Stomach (tissue), 4 donors: ENCODE measurements around the gene SPATS2.

Source experiments
- CTCF ChIP-seq, 7 experiments: fragments of 450-650 bp in 4 of 7; fragments of 200-600 bp in 3 of 7; sonication (generic) in 3 of 7; IDR thresholded peaks; one replicate each; pipeline ENCODE4 v1.5.1; 2016 to 2019; ENCODE audit warnings: antibody characterized with exemption in 7 of 7, control low read depth in 2 of 7, mild to moderate bottlenecking in 1 of 7
- EP300 ChIP-seq: sonication (generic); formaldehyde crosslinking; IDR thresholded peaks from one replicate; pipeline ENCODE4 v1.6.1; 2017; ENCODE audit warnings: antibody characterized with exemption
- POLR2A ChIP-seq, 4 donors: fragments of 450-650 bp; IDR thresholded peaks; one replicate each; pipeline ENCODE4 v1.6.1; 2016; ENCODE audit warnings: antibody characterized with exemption in 4 of 4, control low read depth in 2 of 4, mild to moderate bottlenecking in 1 of 4, moderate library complexity in 1 of 4
- POLR2AphosphoS5 ChIP-seq, 3 donors: sonication (generic); formaldehyde crosslinking; IDR thresholded peaks; one replicate each; pipeline ENCODE4 v1.6.1; 2016; ENCODE audit warnings: antibody characterized with exemption in 3 of 3

GRCh38 chr12:49322367-49322707 is 44.9 kb upstream of the SPATS2 start:
- no peak for TF ChIP-seq CTCF (IDR thresholded peaks at IDR 0.05)
- TF ChIP-seq EP300 = no peak
- no peak for TF ChIP-seq POLR2A (IDR thresholded peaks at IDR 0.05)
- TF ChIP-seq POLR2AphosphoS5 (IDR thresholded peaks at IDR 0.05) = no peak
